ENCODE measurements around the gene MTX1. TPM values are rescaled to one million over a fixed set of nuclear protein-coding genes. Genes with fewer than 3 reads are reported as not detected.
A peak's percentile ranks its signal among the peaks of the same experiment; 100 is the strongest.

Gene MTX1
- total RNA-seq, 6 donors from 2014 or later, result 23.0 to 68.4 (median 37.4) TPM

- Histone ChIP-seq H3K36me3 (peaks cover 0 to 17% (median 13%) of the 10 kb centered on the region in 4 donors), H3K4me3 (no peak overlapping the region), H3K4me1 (peaks cover 29 to 39% (median 33%) of the 10 kb centered on the region in 4 donors), H3K27me3 (no peaks in the 10 kb centered on the region), H3K9me3 (no peaks in the 10 kb centered on the region), H3K27ac (no peak overlapping the region)
- WGBS, 2 donors, result 92 to 95% methylated on average over 6 of the region's 7 CpGs
- DNase-seq (no peak), ATAC-seq (ENCODE audit: low FRiP score in 2 of 2) (no peak)
- TF ChIP-seq POLR2AphosphoS5 (IDR thresholded peaks at IDR 0.05) (no peak), CTCF (IDR thresholded peaks at IDR 0.05) (no peak), EP300 (IDR thresholded peaks at IDR 0.05) (no peak)
These were observed 43.1 kb downstream of the MTX1 start for GRCh38 chr1:155251566-155251965.

- DNase-seq, result no peak
- peaks cover 29 to 39% (median 33%) of the 10 kb centered on the region in 4 donors for H3K4me1 ChIP-seq
- H3K27me3 ChIP-seq, result no peaks in the 10 kb centered on the region
- 85 to 91% methylated on average over 5 of the region's 5 CpGs for WGBS, 2 donors
- TF ChIP-seq POLR2A (IDR thresholded peaks at IDR 0.05) (no peak), POLR2AphosphoS5 (IDR thresholded peaks at IDR 0.05) (no peak), CTCF (IDR thresholded peaks at IDR 0.05) (no peak), EP300 (IDR thresholded peaks at IDR 0.05) (no peak)
- no peaks in the 10 kb centered on the region for H3K9me3 ChIP-seq
- no peak overlapping the region for H3K4me3 ChIP-seq
- H3K36me3 ChIP-seq, result peaks cover 0 to 19% (median 3%) of the 10 kb centered on the region in 4 donors
- no peak for ATAC-seq (ENCODE audit: low FRiP score in 2 of 2)
- no peak overlapping the region for H3K27ac ChIP-seq
These were observed 44.7 kb downstream of the MTX1 start for GRCh38 chr1:155253208-155253607.

- DNase-seq (no peak), ATAC-seq (ENCODE audit: low FRiP score in 2 of 2) (no peak)
- peaks cover 0 to 22% (median 6%) of the 10 kb centered on the region in 4 donors for H3K36me3 ChIP-seq
- no peaks in the 10 kb centered on the region for H3K9me3 ChIP-seq
- H3K4me1 ChIP-seq, result peaks cover 29 to 39% (median 33%) of the 10 kb centered on the region in 4 donors
- WGBS, 2 donors, result 62 to 66% methylated on average over 5 of the region's 5 CpGs
- H3K4me3 ChIP-seq, result peak overlapping the region in 2 of 4 donors; percentile 61 to 78
- H3K27ac ChIP-seq, result peak overlapping the region in 3 of 4 donors; percentile 95 to 97 (median 96)
- no peaks in the 10 kb centered on the region for H3K27me3 ChIP-seq
- no peak for TF ChIP-seq POLR2A (IDR thresholded peaks at IDR 0.05)
- TF ChIP-seq CTCF (IDR thresholded peaks at IDR 0.05), result no peak
- TF ChIP-seq EP300 (IDR thresholded peaks at IDR 0.05), result no peak
- no peak for TF ChIP-seq POLR2AphosphoS5 (IDR thresholded peaks at IDR 0.05)
These were observed 45.3 kb downstream of the MTX1 start for GRCh38 chr1:155253797-155254196.

- Histone ChIP-seq H3K27me3 (no peaks in the 10 kb centered on the region), H3K27ac (peak overlapping the region; percentile 95 to 97 (median 96)), H3K4me3 (peak overlapping the region; percentile 61 to 93 (median 72)), H3K4me1 (peaks cover 29 to 39% (median 33%) of the 10 kb centered on the region in 4 donors), H3K9me3 (no peaks in the 10 kb centered on the region), H3K36me3 (peaks cover 0 to 21% (median 7%) of the 10 kb centered on the region in 4 donors)
- TF ChIP-seq EP300 (IDR thresholded peaks at IDR 0.05) (no peak), POLR2AphosphoS5 (IDR thresholded peaks at IDR 0.05) (no peak), POLR2A (IDR thresholded peaks at IDR 0.05) (no peak), CTCF (IDR thresholded peaks at IDR 0.05) (no peak)
- WGBS, 2 donors, result 44 to 53% methylated on average over 4 to 11 of the region's 12 CpGs
- no peak for ATAC-seq (ENCODE audit: low FRiP score in 2 of 2)
- no peak for DNase-seq
These were observed 45.8 kb downstream of the MTX1 start for GRCh38 chr1:155254228-155254713.

GRCh38 chr1:155254714-155255242, 46.3 kb downstream of the MTX1 start:
- peak in 1 of 2 donors; percentile 3 for ATAC-seq (ENCODE audit: low FRiP score in 2 of 2)

More at GRCh38 chr1:155254714-155255242, 46.3 kb downstream of the MTX1 start:
- Histone ChIP-seq H3K9me3 (no peaks in the 10 kb centered on the region), H3K27ac (peak overlapping the region; percentile 95 to 97 (median 96)), H3K27me3 (no peaks in the 10 kb centered on the region), H3K4me1 (peaks cover 29 to 39% (median 33%) of the 10 kb centered on the region in 4 donors), H3K36me3 (peaks cover 0 to 26% (median 8%) of the 10 kb centered on the region in 4 donors), H3K4me3 (peak overlapping the region; percentile 61 to 93 (median 72))
- peak in 1 of 2 donors; percentile 88 for DNase-seq
- TF ChIP-seq EP300 (IDR thresholded peaks at IDR 0.05), result no peak
- no peak for TF ChIP-seq POLR2AphosphoS5 (IDR thresholded peaks at IDR 0.05)
- no peak for TF ChIP-seq CTCF (IDR thresholded peaks at IDR 0.05)
- no peak for TF ChIP-seq POLR2A (IDR thresholded peaks at IDR 0.05)
- 0% methylated on average over 9 to 22 of the region's 35 CpGs for WGBS, 2 donors

All from upper lobe of left lung (tissue), 6 donors.